ENCODE data around the gene NEDD8. TPM values are rescaled to one million over a fixed set of nuclear protein-coding genes. Genes with fewer than 3 reads are reported as not detected.

Gene NEDD8
- total RNA-seq, 1 experiment from 2014 or later: 214 TPM

GRCh38 chr14:24278424-24278823 lies 46.3 kb upstream of the NEDD8 start:
- Histone ChIP-seq H3K79me1 (ENCODE audit: insufficient read depth, low read depth, low read length, poor library complexity, severe bottlenecking) (no peaks in the 10 kb centered on the region), H3K9ac (ENCODE audit: extremely low read depth, insufficient read length, low read length) (no peak overlapping the region), H3K4ac (ENCODE audit: low read depth, low read length) (no peak overlapping the region), H2BK12ac (ENCODE audit: insufficient read length, low read depth, low read length) (no peak overlapping the region), H2AK5ac (ENCODE audit: insufficient read length, low read length) (no peak overlapping the region), H3K14ac (ENCODE audit: insufficient read depth, low read length) (no peak overlapping the region), H3K4me1 (ENCODE audit: insufficient read depth, low read length) (no peaks in the 10 kb centered on the region), H3K27ac (ENCODE audit: insufficient read length, low read depth, low read length) (no peak overlapping the region), H2BK5ac (ENCODE audit: insufficient read length, low read length) (no peak overlapping the region), H3K27me3 (ENCODE audit: insufficient read depth, low read length) (no peaks in the 10 kb centered on the region), H4K8ac (replicated peaks; ENCODE audit: insufficient read length, low read depth, low read length) (no peak overlapping the region), H3K18ac (ENCODE audit: insufficient read length, low read depth, low read length) (no peak overlapping the region), H3T11ph (ENCODE audit: low read length) (no peak overlapping the region), H3K9me3 (ENCODE audit: control insufficient read depth, low read depth, low read length) (no peaks in the 10 kb centered on the region), H3K56ac (ENCODE audit: insufficient read length, low read depth, low read length) (no peak overlapping the region), H2AFZ (ENCODE audit: low read length) (no peak overlapping the region), H2BK20ac (ENCODE audit: low read depth, low read length, poor library complexity, severe bottlenecking) (no peak overlapping the region), H2BK120ac (ENCODE audit: low read depth, low read length, poor library complexity, severe bottlenecking) (no peak overlapping the region), H2BK15ac (ENCODE audit: low read depth, low read length) (no peak overlapping the region), H3K23ac (ENCODE audit: insufficient read length, low read depth, low read length) (no peak overlapping the region), H4K20me1 (ENCODE audit: control insufficient read depth, insufficient read depth, insufficient read length) (no peaks in the 10 kb centered on the region), H3K4me2 (ENCODE audit: insufficient read depth, insufficient read length, low read length) (no peak overlapping the region), H3K79me2 (ENCODE audit: insufficient read depth, low read length) (no peaks in the 10 kb centered on the region), H4K91ac (ENCODE audit: insufficient read length, low read depth, low read length) (peak overlapping the region; percentile 17), H3K23me2 (ENCODE audit: insufficient read length, low read depth, low read length, poor library complexity, severe bottlenecking) (no peaks in the 10 kb centered on the region), H4K5ac (ENCODE audit: insufficient read length, low read depth, low read length) (no peak overlapping the region)
- Mint-ChIP-seq H3K27me3 (ENCODE audit: low read depth) (no peaks in the 10 kb centered on the region), H3K9me3 (no peaks in the 10 kb centered on the region), H3K36me3 (ENCODE audit: insufficient read depth in 1 of 3, low read depth in 3 of 3) (no peaks in the 10 kb centered on the region), H3K27ac (no peak overlapping the region; a peak in 1 of 7 replicates), H3K4me1 (peaks cover 2 to 11% of the 10 kb centered on the region in 2 experiments; a peak in 2 of 4 replicates), H3K4me3 (no peak overlapping the region)
- no peak for DNase-seq
- no peak for TF ChIP-seq CTCF (conservative IDR thresholded peaks at IDR 0.05)
- WGBS (ENCODE audit: extremely low coverage, insufficient read length, low lambda C conversion rate): no CpG with 5 or more reads among the region's 5 CpGs
